OCI-LY7 (cell line): ENCODE data around the gene LRP3. TPM values are rescaled to one million over a fixed set of nuclear protein-coding genes. Genes with fewer than 3 reads are reported as not detected.

Source experiments
- Bru-seq: library from RNA; stranded (reverse); fragments of 400-500 nt; gene quantifications from one replicate; lab custom pipeline; 2021; lab: Mats Ljungman, UMichigan
- BruChase-seq, 2 experiments: library from RNA; stranded (reverse); fragments of 400-500 nt; gene quantifications; one replicate each; lab custom pipeline; 2021; lab: Mats Ljungman, UMichigan
- BruUV-seq: library from RNA; stranded (reverse); fragments of 400-500 nt; replicated peaks from 2 replicates; lab custom pipeline; 2021; lab: Mats Ljungman, UMichigan
- CTCF ChIA-PET: fragments of 300-600 bp; sonication (Branson Sonifier 250); formaldehyde crosslinking; loops from one replicate; lab custom pipeline; 2022; ENCODE audit warnings: antibody characterized with exemption; ENCODE audit not compliant: unreplicated experiment; lab: Charles Lee
- POLR2A ChIA-PET: fragments of 300-600 bp; sonication (Branson Sonifier 250); formaldehyde crosslinking; loops from one replicate; lab custom pipeline; 2022; ENCODE audit warnings: antibody characterized with exemption; lab: Charles Lee
- DNase-seq: peaks from one replicate; pipeline ENCODE4 v3.0.0-alpha.2; 2015; ENCODE audit warnings: low spot score
- H2AFZ ChIP-seq: fragments of 200-600 bp; sonication (generic), shearing (Covaris generic); 2 replicates; pipeline ENCODE4 v1.6.1; 2014; ENCODE audit warnings: mild to moderate bottlenecking, antibody characterized with exemption, low read length, moderate library complexity
- H3K27ac ChIP-seq: fragments of 200-600 bp; sonication (generic); 2 replicates; pipeline ENCODE4 v1.5.1; 2014; ENCODE audit warnings: mixed run types, low read depth, mild to moderate bottlenecking, moderate library complexity, low read length, inconsistent platforms; ENCODE audit not compliant: poor library complexity, severe bottlenecking
- H3K36me3 ChIP-seq: fragments of 200-600 bp; sonication (generic); 2 replicates; pipeline ENCODE4 v1.6.1; 2014; ENCODE audit warnings: mild to moderate bottlenecking, antibody characterized with exemption, low read length, moderate library complexity, mixed read lengths; ENCODE audit not compliant: insufficient read depth
- H3K4me1 ChIP-seq: fragments of 200-600 bp; sonication (generic); 2 replicates; pipeline ENCODE4 v1.5.1; 2014; ENCODE audit warnings: mild to moderate bottlenecking, low read length; ENCODE audit not compliant: insufficient read depth, poor library complexity, severe bottlenecking
- H3K4me2 ChIP-seq: fragments of 200-600 bp; sonication (generic); 2 replicates; pipeline ENCODE4 v1.6.1; 2014; ENCODE audit warnings: mild to moderate bottlenecking, low read length
- H3K4me3 ChIP-seq: fragments of 200-600 bp; sonication (generic); 2 replicates; pipeline ENCODE4 v1.5.1; 2014; ENCODE audit warnings: mild to moderate bottlenecking, low read depth, low read length; ENCODE audit not compliant: poor library complexity, severe bottlenecking
- H3K79me2 ChIP-seq: fragments of 200-600 bp; sonication (generic); 2 replicates; pipeline ENCODE4 v1.6.1; 2016; ENCODE audit warnings: low read depth, mild to moderate bottlenecking, low read length, moderate library complexity, mixed read lengths; ENCODE audit not compliant: insufficient read depth
- H3K9me2 ChIP-seq: fragments of 200-600 bp; sonication (generic); 2 replicates; pipeline ENCODE4 v1.6.1; 2016; ENCODE audit warnings: mild to moderate bottlenecking, low read length, mixed read lengths; ENCODE audit not compliant: insufficient read depth
- H3K9me3 ChIP-seq: fragments of 200-600 bp; sonication (generic); 2 replicates; pipeline ENCODE4 v1.6.1; 2014; ENCODE audit warnings: mild to moderate bottlenecking, mixed run types, low read length, mixed read lengths
- H4K20me1 ChIP-seq: fragments of 200-600 bp; sonication (generic); 2 replicates; pipeline ENCODE4 v1.6.1; 2014; ENCODE audit warnings: mild to moderate bottlenecking, antibody characterized with exemption, low read length, moderate library complexity, mixed read lengths; ENCODE audit not compliant: insufficient read depth
- EZH2phosphoT487 ChIP-seq: fragments of 200-600 bp; sonication (generic); IDR thresholded peaks from 2 replicates; pipeline ENCODE4 v1.6.1; 2018; ENCODE audit warnings: low read depth, borderline replicate concordance, mild to moderate bottlenecking, mixed run types, antibody characterized with exemption, low read length, moderate library complexity, mixed read lengths
- intact Hi-C: fragments of 100-400 bp; cut with micrococcal nuclease; formaldehyde crosslinking; loops from one replicate; pipeline ENCODE4 v1.10.0; 2022; ENCODE audit not compliant: unreplicated experiment
- long read RNA-seq: library from polyadenylated mRNA; stranded (forward); transcript quantifications from one replicate; pipeline ENCODE4 v2.0.0, GENCODE V29; 2022
- total RNA-seq, 2 experiments: library from RNA; depleted of rRNA in 1 of 2; stranded (reverse); fragments of >200 nt in 1 of 2; shearing (Covaris generic) in 1 of 2; gene quantifications; 2 replicates each; pipeline ENCODE4 v1.2.3, GENCODE V29; 2014 to 2022
- TF ChIP-seq, protein P1 (sequence below): fragments of 200-600 bp; sonication (generic); conservative IDR thresholded peaks from 2 replicates; pipeline ENCODE4 v1.5.1; 2014; ENCODE audit warnings: mild to moderate bottlenecking, antibody characterized with exemption, low read length, moderate library complexity, mixed read lengths

The LRP3 gene, protein sequence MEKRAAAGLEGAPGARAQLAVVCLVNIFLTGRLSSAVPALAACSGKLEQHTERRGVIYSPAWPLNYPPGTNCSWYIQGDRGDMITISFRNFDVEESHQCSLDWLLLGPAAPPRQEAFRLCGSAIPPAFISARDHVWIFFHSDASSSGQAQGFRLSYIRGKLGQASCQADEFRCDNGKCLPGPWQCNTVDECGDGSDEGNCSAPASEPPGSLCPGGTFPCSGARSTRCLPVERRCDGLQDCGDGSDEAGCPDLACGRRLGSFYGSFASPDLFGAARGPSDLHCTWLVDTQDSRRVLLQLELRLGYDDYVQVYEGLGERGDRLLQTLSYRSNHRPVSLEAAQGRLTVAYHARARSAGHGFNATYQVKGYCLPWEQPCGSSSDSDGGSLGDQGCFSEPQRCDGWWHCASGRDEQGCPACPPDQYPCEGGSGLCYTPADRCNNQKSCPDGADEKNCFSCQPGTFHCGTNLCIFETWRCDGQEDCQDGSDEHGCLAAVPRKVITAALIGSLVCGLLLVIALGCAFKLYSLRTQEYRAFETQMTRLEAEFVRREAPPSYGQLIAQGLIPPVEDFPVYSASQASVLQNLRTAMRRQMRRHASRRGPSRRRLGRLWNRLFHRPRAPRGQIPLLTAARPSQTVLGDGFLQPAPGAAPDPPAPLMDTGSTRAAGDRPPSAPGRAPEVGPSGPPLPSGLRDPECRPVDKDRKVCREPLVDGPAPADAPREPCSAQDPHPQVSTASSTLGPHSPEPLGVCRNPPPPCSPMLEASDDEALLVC
- total RNA-seq (2014; rRNA removed; shearing (Covaris generic)) (not detected in 2 replicates), total RNA-seq (2022) (not detected in 2 replicates), Bru-seq, nascent RNA (not detected), BruChase-seq, experiment 1, labeled RNA remaining after a 6-hour chase (not detected), BruChase-seq, experiment 2, labeled RNA remaining after a 2-hour chase (not detected)
- long read RNA-seq: 0 reads

DNA sequence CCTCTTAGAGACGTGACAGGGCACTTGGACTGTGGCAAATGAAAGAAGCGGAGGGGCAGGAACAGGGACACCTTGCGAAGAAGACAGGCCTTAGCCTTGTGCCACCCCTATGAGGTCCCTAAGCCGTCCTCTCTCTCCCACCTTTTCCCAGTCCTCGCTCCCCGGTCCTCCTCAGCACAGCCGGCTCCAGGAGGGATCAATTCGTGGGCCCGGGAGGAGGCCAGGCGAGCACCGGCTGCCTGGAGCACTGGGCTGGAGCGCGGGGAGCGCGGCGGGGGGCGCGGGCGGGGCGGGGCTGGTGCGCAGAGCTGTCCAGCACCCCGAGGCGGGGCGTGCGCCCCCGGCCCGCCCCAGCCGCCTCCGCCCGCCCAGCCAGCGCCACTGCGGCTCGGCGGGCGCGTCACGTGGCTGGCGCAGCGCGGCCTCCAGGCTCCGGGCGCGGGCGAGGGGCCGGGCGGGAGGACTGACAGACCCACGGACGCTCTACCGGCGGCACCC lies at the start of gene LRP3:
LRP3 (plus strand) TSS at position 466 of the 498 bp plus-strand sequence. CDS start 456 bp downstream, outside the sequence.
- no peak for DNase-seq
- Histone ChIP-seq H3K4me2 (no peak within 1 kb of the TSS), H3K4me1 (no peaks in the 10 kb centered on the region), H3K9me2 (no peaks in the 10 kb centered on the region), H3K4me3 (no peak within 1 kb of the TSS), H3K27ac (no peak within 1 kb of the TSS), H4K20me1 (no peaks in the 10 kb centered on the region), H3K36me3 (no peaks in the 10 kb centered on the region), H2AFZ (no peak within 1 kb of the TSS), H3K9me3 (no peaks in the 10 kb centered on the region), H3K79me2 (no peaks in the 10 kb centered on the region)
- no peak for TF ChIP-seq EZH2phosphoT487
- TF ChIP-seq, protein P1, sequence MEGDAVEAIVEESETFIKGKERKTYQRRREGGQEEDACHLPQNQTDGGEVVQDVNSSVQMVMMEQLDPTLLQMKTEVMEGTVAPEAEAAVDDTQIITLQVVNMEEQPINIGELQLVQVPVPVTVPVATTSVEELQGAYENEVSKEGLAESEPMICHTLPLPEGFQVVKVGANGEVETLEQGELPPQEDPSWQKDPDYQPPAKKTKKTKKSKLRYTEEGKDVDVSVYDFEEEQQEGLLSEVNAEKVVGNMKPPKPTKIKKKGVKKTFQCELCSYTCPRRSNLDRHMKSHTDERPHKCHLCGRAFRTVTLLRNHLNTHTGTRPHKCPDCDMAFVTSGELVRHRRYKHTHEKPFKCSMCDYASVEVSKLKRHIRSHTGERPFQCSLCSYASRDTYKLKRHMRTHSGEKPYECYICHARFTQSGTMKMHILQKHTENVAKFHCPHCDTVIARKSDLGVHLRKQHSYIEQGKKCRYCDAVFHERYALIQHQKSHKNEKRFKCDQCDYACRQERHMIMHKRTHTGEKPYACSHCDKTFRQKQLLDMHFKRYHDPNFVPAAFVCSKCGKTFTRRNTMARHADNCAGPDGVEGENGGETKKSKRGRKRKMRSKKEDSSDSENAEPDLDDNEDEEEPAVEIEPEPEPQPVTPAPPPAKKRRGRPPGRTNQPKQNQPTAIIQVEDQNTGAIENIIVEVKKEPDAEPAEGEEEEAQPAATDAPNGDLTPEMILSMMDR: no peak
- ChIA-PET CTCF (no interaction called here), POLR2A (no interaction called here)
- intact Hi-C loops: no loop called here
- BruUV-seq: no TSS peak

DNA sequence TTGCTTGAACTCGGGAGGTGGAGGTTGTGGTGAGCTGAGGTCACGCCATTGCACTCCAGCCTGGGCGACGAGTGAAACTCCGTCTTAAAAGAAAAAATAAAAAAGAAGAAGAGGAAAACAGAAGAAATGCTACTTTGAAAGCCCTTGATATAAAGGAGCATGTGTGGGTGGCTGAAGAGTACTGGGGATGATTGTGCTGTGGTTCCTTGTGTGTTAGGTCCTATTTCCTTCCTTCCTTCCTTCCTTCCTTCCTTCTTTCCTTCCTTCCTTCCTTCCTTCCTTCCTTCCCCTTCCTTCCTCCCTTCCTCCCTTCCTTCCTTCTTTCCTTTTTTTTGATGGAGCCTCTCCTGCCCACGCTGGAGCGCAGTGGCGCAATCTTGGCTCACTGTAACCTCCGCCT lies 47.9 kb upstream of the LRP3 start:
- Histone ChIP-seq H4K20me1 (no peaks in the 10 kb centered on the region), H3K4me3 (no peak overlapping the region), H3K9me3 (no peaks in the 10 kb centered on the region), H3K79me2 (no peaks in the 10 kb centered on the region), H3K4me2 (no peak overlapping the region), H3K9me2 (no peaks in the 10 kb centered on the region), H3K4me1 (no peaks in the 10 kb centered on the region), H3K36me3 (no peaks in the 10 kb centered on the region), H3K27ac (no peak overlapping the region), H2AFZ (no peak overlapping the region)
- CTCF ChIA-PET: no interaction called here
- POLR2A ChIA-PET: interaction anchor here (0.7 kb wide), 1 partner anchor 1050 kb away, joined by 4 read pairs; no protein-coding TSS in a partner anchor
- no TSS peak for BruUV-seq
- intact Hi-C loops: no loop called here
- no peak for TF ChIP-seq EZH2phosphoT487
- TF ChIP-seq, protein P1: no peak
- no peak for DNase-seq
